A549 (cell line): Measurements from ENCODE around the gene TMEM82. TPM values are rescaled to one million over a fixed set of nuclear protein-coding genes. Genes with fewer than 3 reads are reported as not detected.

Source experiments
- ATAC-seq, 2 experiments: fragments of 200-7000 bp in 1 of 2; fragments of >200 bp in 1 of 2; cut with Nextera tagmentation in 1 of 2; cut with Tn5 transposase in 1 of 2; 3 replicates each; pipeline versions ENCODE4 v1.8.0 to v1.9.1; 2018 to 2020; ENCODE audit warnings: mild to moderate bottlenecking in 1 of 2, moderate library complexity in 1 of 2
- CTCF ChIA-PET: fragments of 300-600 bp; sonication (Branson Sonifier 250); formaldehyde crosslinking; extraction: SDS; loops from one replicate; lab custom pipeline; 2021; ENCODE audit warnings: antibody characterized with exemption, inconsistent platforms; lab: Yijun Ruan, JAX
- POLR2A ChIA-PET: fragments of 350-600 bp; formaldehyde crosslinking; extraction: SDS; loops from one replicate; lab custom pipeline; 2021; ENCODE audit warnings: antibody characterized with exemption, inconsistent platforms; lab: Yijun Ruan, JAX
- DNase-seq, 2 experiments: peaks; one replicate each; pipeline versions ENCODE4 v3.0.0 to v3.0.0-alpha.2; 2011 to 2016; ENCODE audit warnings: low read depth in 1 of 2, low spot score in 1 of 2
- FAIRE-seq: peaks from 2 replicates; lab custom pipeline; 2011; peaks lifted over from hg19 to GRCh38; lab: Jason Lieb, UNC
- H3K27ac ChIP-seq, 2 experiments: fragments of >200 bp; sonication (Bioruptor Twin); formaldehyde crosslinking; 3 replicates each; pipeline ENCODE4 v1.5.1; 2016 to 2017
- H3K4me1 ChIP-seq: fragments of >200 bp; sonication (Bioruptor Twin); formaldehyde crosslinking; 3 replicates; pipeline ENCODE4 v1.6.1; 2016
- H3K4me2 ChIP-seq: fragments of >200 bp; sonication (Bioruptor Twin); formaldehyde crosslinking; 3 replicates; pipeline ENCODE4 v1.6.1; 2016
- H3K4me3 ChIP-seq: fragments of >200 bp; sonication (Bioruptor Twin); formaldehyde crosslinking; 3 replicates; pipeline ENCODE4 v1.5.1; 2016
- H3K9me3 ChIP-seq: fragments of >200 bp; sonication (Bioruptor Twin); formaldehyde crosslinking; 3 replicates; pipeline ENCODE4 v1.6.1; 2016
- BHLHE40 ChIP-seq: IDR thresholded peaks from 2 replicates; pipeline ENCODE4 v1.6.1; 2012; ENCODE audit warnings: low read depth, low read length, inconsistent platforms
- CEBPB ChIP-seq, 2 experiments: fragments of >200 bp in 1 of 2; sonication (Bioruptor Twin) in 1 of 2; formaldehyde crosslinking in 1 of 2; IDR thresholded peaks; 2 replicates each; pipeline ENCODE4 v1.6.1; 2012 to 2016
- EHF ChIP-seq: fragments of 250-450 bp; sonication (Bioruptor Pico); IDR thresholded peaks from 2 replicates; pipeline ENCODE4 v1.5.0; 2020; ENCODE audit warnings: mild to moderate bottlenecking
- EP300 ChIP-seq, 2 experiments: fragments of >200 bp; sonication (Bioruptor Twin); formaldehyde crosslinking; IDR thresholded peaks; 2 replicates in 1 of 2; 3 replicates in 1 of 2; pipeline ENCODE4 v1.6.1; 2016 to 2017
- FOXS1 ChIP-seq: fragments of 250-450 bp; sonication (Bioruptor Pico); IDR thresholded peaks from 2 replicates; pipeline ENCODE4 v1.5.0; 2020; ENCODE audit warnings: mild to moderate bottlenecking, moderate library complexity
- GATA3 ChIP-seq: IDR thresholded peaks from 2 replicates; pipeline ENCODE4 v1.6.1; 2012; ENCODE audit warnings: borderline replicate concordance
- HDAC2 ChIP-seq: fragments of 200-600 bp; sonication (generic); IDR thresholded peaks from 2 replicates; pipeline ENCODE4 v1.6.1; 2016
- HEYL ChIP-seq: fragments of 250-450 bp; sonication (Bioruptor Pico); IDR thresholded peaks from 2 replicates; pipeline ENCODE4 v1.8.0; 2021; ENCODE audit warnings: mild to moderate bottlenecking, moderate library complexity
- HMGXB4 ChIP-seq: fragments of 250-450 bp; sonication (Bioruptor Pico); IDR thresholded peaks from 2 replicates; pipeline ENCODE4 v1.5.0; 2021; ENCODE audit warnings: mild to moderate bottlenecking, moderate library complexity, borderline replicate concordance
- HOXA7 ChIP-seq: fragments of 250-450 bp; sonication (Bioruptor Pico); IDR thresholded peaks from 2 replicates; pipeline ENCODE4 v1.5.0; 2020; ENCODE audit warnings: mild to moderate bottlenecking, moderate library complexity
- JUNB ChIP-seq: fragments of >200 bp; sonication (Bioruptor Twin); formaldehyde crosslinking; IDR thresholded peaks from 2 replicates; pipeline ENCODE4 v1.6.1; 2016
- MAFK ChIP-seq: fragments of 450-650 bp; IDR thresholded peaks from 2 replicates; pipeline ENCODE4 v1.6.1; 2014; ENCODE audit not compliant: partially characterized antibody
- MYC ChIP-seq: IDR thresholded peaks from 2 replicates; pipeline ENCODE4 v1.6.1; 2012; ENCODE audit warnings: mild to moderate bottlenecking, inconsistent platforms, low read length, improper control_type of control experiment, borderline replicate concordance
- NFE2L2 ChIP-seq: fragments of 150-350 bp; conservative IDR thresholded peaks from 2 replicates; pipeline ENCODE4 v1.6.1; 2014; ENCODE audit warnings: low read length
- NR3C1 ChIP-seq: fragments of >200 bp; sonication (Bioruptor Twin); formaldehyde crosslinking; IDR thresholded peaks from 3 replicates; pipeline ENCODE4 v1.6.1; 2017
- PHF8 ChIP-seq: fragments of 200-600 bp; sonication (generic); IDR thresholded peaks from 2 replicates; pipeline ENCODE4 v1.6.1; 2016; ENCODE audit warnings: low read depth, mild to moderate bottlenecking, antibody characterized with exemption, moderate library complexity, borderline replicate concordance
- RAD21 ChIP-seq, 2 experiments: fragments of >200 bp in 1 of 2; sonication (Bioruptor Twin) in 1 of 2; formaldehyde crosslinking in 1 of 2; IDR thresholded peaks in 1 of 2; conservative IDR thresholded peaks in 1 of 2; 2 replicates in 1 of 2; 3 replicates in 1 of 2; pipeline ENCODE4 v1.6.1; 2012 to 2018; ENCODE audit warnings: inconsistent platforms in 1 of 2
- RARB ChIP-seq: fragments of 250-450 bp; sonication (Bioruptor Pico); IDR thresholded peaks from 2 replicates; pipeline ENCODE4 v1.8.0; 2021; ENCODE audit warnings: mild to moderate bottlenecking, moderate library complexity
- REST ChIP-seq: fragments of 200-600 bp; sonication (generic); IDR thresholded peaks from 2 replicates; pipeline ENCODE4 v1.6.1; 2016; ENCODE audit warnings: antibody characterized with exemption, mild to moderate bottlenecking, moderate library complexity
- SMC3 ChIP-seq: fragments of >200 bp; sonication (Bioruptor Twin); formaldehyde crosslinking; IDR thresholded peaks from 3 replicates; pipeline ENCODE4 v1.6.1; 2018; ENCODE audit warnings: inconsistent platforms
- SREBF2 ChIP-seq: fragments of 450-650 bp; IDR thresholded peaks from 2 replicates; pipeline ENCODE4 v1.6.1; 2014; ENCODE audit warnings: mild to moderate bottlenecking, moderate library complexity
- TP53 ChIP-seq: fragments of 250-450 bp; sonication (Bioruptor Pico); IDR thresholded peaks from 2 replicates; pipeline ENCODE4 v1.5.0; 2021; ENCODE audit warnings: mild to moderate bottlenecking, moderate library complexity
- ZFP36 ChIP-seq: fragments of 450-650 bp; IDR thresholded peaks from 2 replicates; pipeline ENCODE4 v1.6.1; 2014; ENCODE audit warnings: borderline replicate concordance; ENCODE audit not compliant: partially characterized antibody
- WGBS: methylation state at CpG from one replicate; pipeline ENCODE4 v1.1.6; 2017; ENCODE audit errors: missing lambda C conversion rate; 5-methylcytosine and 5-hydroxymethylcytosine counted together
- polyA plus RNA-seq, 4 experiments: library from polyadenylated mRNA; depleted of rRNA in 3 of 4; stranded (reverse); fragments of >200 nt; fragmentation: RNase III in 1 of 4; extraction: RNeasy Plus Mini Kit Qiagen cat#74134 plus additional on column Dnase treatment in 1 of 4; gene quantifications; 2 replicates in 3 of 4; 3 replicates in 1 of 4; pipeline ENCODE4 v1.2.3, GENCODE V29; 2011 to 2017
- TF ChIP-seq, protein P1 (sequence below): fragments of >200 bp; sonication (Bioruptor Twin); formaldehyde crosslinking; IDR thresholded peaks from 3 replicates; pipeline ENCODE4 v1.5.1; 2016
- TF ChIP-seq, protein P2 (sequence below): fragments of 450-650 bp; IDR thresholded peaks from 2 replicates; pipeline ENCODE4 v1.6.1; 2014; ENCODE audit warnings: antibody characterized with exemption
- TF ChIP-seq, protein P3 (sequence below): fragments of 250-450 bp; sonication (Bioruptor Pico); IDR thresholded peaks from 2 replicates; pipeline ENCODE4 v1.5.0; 2020; ENCODE audit warnings: low read depth, mild to moderate bottlenecking, moderate library complexity
- TF ChIP-seq, protein P4 (sequence below): IDR thresholded peaks from 2 replicates; pipeline ENCODE4 v1.6.1; 2012

TMEM82 gene
- polyA plus RNA-seq, 2 of the 4 experiments (the other 2 are of a cell fraction), result not detected

DNA sequence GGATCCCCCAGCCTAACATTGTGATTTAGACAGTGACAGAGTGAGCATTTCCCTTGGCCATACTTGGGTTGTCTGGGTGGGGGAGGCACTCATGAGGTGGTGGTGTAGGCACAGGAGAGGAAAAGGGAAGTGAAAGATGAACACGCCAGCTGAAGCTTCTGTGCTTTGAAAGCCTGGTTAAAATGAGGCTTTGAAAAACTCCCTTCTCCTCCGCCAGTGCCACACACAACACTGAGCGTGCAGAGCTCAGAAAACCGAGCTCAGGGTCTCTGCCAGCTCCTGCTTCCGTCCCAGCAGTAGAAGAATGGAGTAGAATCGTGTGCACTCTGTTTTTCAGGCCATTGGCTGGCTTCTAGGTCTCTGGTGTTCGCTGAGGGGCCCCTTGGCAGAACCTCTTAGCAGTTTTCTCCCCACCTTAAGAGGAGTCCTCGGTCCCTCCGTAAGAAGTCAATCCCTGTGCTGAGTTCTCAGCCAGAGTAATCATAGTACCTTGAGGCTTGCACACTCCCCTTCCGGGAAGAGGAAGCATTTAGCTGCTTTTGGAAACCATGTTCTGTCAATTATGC, 45.3 kb upstream of the TMEM82 start:
- H3K9me3 ChIP-seq, result no peaks in the 10 kb centered on the region
- TF ChIP-seq EP300 (IDR thresholded peaks at IDR 0.05), result no peak
- no peak for TF ChIP-seq FOXS1
- TF ChIP-seq RARB (CRISPR knock-in tag), result no peak
- TF ChIP-seq RAD21 (conservative IDR thresholded peaks at IDR 0.05 in 1 of 2, IDR thresholded peaks at IDR 0.05 in 1 of 2), result no peak
- no peak for TF ChIP-seq EHF (CRISPR knock-in tag)
- no peak for TF ChIP-seq HEYL
- no peak for TF ChIP-seq MAFK
- TF ChIP-seq BHLHE40, result no peak
- TF ChIP-seq PHF8, result no peak
- no peak for TF ChIP-seq HOXA7 (CRISPR knock-in tag)
- no peak for TF ChIP-seq ZFP36
- TF ChIP-seq REST, result no peak
- no peak for TF ChIP-seq JUNB
- no peak for TF ChIP-seq TP53 (CRISPR knock-in tag)
- no peak for TF ChIP-seq NFE2L2
- TF ChIP-seq, protein P1, sequence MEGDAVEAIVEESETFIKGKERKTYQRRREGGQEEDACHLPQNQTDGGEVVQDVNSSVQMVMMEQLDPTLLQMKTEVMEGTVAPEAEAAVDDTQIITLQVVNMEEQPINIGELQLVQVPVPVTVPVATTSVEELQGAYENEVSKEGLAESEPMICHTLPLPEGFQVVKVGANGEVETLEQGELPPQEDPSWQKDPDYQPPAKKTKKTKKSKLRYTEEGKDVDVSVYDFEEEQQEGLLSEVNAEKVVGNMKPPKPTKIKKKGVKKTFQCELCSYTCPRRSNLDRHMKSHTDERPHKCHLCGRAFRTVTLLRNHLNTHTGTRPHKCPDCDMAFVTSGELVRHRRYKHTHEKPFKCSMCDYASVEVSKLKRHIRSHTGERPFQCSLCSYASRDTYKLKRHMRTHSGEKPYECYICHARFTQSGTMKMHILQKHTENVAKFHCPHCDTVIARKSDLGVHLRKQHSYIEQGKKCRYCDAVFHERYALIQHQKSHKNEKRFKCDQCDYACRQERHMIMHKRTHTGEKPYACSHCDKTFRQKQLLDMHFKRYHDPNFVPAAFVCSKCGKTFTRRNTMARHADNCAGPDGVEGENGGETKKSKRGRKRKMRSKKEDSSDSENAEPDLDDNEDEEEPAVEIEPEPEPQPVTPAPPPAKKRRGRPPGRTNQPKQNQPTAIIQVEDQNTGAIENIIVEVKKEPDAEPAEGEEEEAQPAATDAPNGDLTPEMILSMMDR, result no peak
- TF ChIP-seq, protein P2, sequence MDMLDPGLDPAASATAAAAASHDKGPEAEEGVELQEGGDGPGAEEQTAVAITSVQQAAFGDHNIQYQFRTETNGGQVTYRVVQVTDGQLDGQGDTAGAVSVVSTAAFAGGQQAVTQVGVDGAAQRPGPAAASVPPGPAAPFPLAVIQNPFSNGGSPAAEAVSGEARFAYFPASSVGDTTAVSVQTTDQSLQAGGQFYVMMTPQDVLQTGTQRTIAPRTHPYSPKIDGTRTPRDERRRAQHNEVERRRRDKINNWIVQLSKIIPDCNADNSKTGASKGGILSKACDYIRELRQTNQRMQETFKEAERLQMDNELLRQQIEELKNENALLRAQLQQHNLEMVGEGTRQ, result no peak
- TF ChIP-seq, all 56 proteins: peak for 0
- WGBS, result 96% methylated on average over 9 of the region's 10 CpGs
- Histone ChIP-seq H3K4me2 (no peak overlapping the region), H3K4me3 (no peak overlapping the region), H3K4me1 (no peaks in the 10 kb centered on the region), H3K27ac (no peak overlapping the region)
- no peak for FAIRE-seq
- no peak for DNase-seq
- ChIA-PET POLR2A (no interaction called here), CTCF (interaction anchor here (0.6 kb wide), 1 partner anchor 187 kb away, joined by 6 read pairs; no protein-coding TSS in a partner anchor)
- no peak for ATAC-seq

GRCh38 chr1:15698201-15698600, 44.1 kb upstream of the TMEM82 start:
- ChIA-PET POLR2A (interaction anchor here (0.6 kb wide), 1 partner anchor 11 kb away, joined by 5 read pairs; no protein-coding TSS in a partner anchor), CTCF (no interaction called here)
- DNase-seq (no peak), FAIRE-seq (no peak), ATAC-seq (no peak)
- no peaks in the 10 kb centered on the region for H3K9me3 ChIP-seq
- H3K4me1 ChIP-seq, result 0 out of 3 replicates have a peak, but pooled peaks cover 4% of the 10 kb centered on the region
- H3K27ac ChIP-seq, result no peak overlapping the region
- 83% methylated on average over 2 of the region's 2 CpGs for WGBS
- H3K4me2 ChIP-seq, result no peak overlapping the region
- no peak overlapping the region for H3K4me3 ChIP-seq
- TF ChIP-seq, protein P3, sequence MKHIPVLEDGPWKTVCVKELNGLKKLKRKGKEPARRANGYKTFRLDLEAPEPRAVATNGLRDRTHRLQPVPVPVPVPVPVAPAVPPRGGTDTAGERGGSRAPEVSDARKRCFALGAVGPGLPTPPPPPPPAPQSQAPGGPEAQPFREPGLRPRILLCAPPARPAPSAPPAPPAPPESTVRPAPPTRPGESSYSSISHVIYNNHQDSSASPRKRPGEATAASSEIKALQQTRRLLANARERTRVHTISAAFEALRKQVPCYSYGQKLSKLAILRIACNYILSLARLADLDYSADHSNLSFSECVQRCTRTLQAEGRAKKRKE (CRISPR knock-in tag), result no peak
- TF ChIP-seq, protein P4, sequence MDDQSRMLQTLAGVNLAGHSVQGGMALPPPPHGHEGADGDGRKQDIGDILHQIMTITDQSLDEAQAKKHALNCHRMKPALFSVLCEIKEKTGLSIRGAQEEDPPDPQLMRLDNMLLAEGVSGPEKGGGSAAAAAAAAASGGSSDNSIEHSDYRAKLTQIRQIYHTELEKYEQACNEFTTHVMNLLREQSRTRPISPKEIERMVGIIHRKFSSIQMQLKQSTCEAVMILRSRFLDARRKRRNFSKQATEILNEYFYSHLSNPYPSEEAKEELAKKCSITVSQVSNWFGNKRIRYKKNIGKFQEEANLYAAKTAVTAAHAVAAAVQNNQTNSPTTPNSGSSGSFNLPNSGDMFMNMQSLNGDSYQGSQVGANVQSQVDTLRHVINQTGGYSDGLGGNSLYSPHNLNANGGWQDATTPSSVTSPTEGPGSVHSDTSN, result no peak
- TF ChIP-seq CEBPB (IDR thresholded peaks at IDR 0.05), result no peak
- TF ChIP-seq MAFK, result no peak
- no peak for TF ChIP-seq NR3C1
- TF ChIP-seq TP53 (CRISPR knock-in tag), result no peak
- TF ChIP-seq GATA3, result no peak
- TF ChIP-seq HDAC2, result no peak
- no peak for TF ChIP-seq HMGXB4 (CRISPR knock-in tag)
- TF ChIP-seq MYC, result no peak
- no peak for TF ChIP-seq PHF8
- no peak for TF ChIP-seq SMC3
- no peak for TF ChIP-seq FOXS1
- no peak for TF ChIP-seq SREBF2
- no peak for TF ChIP-seq RARB (CRISPR knock-in tag)
